ENCODE results near the gene GAPDH.

The GAPDH gene

DNA sequence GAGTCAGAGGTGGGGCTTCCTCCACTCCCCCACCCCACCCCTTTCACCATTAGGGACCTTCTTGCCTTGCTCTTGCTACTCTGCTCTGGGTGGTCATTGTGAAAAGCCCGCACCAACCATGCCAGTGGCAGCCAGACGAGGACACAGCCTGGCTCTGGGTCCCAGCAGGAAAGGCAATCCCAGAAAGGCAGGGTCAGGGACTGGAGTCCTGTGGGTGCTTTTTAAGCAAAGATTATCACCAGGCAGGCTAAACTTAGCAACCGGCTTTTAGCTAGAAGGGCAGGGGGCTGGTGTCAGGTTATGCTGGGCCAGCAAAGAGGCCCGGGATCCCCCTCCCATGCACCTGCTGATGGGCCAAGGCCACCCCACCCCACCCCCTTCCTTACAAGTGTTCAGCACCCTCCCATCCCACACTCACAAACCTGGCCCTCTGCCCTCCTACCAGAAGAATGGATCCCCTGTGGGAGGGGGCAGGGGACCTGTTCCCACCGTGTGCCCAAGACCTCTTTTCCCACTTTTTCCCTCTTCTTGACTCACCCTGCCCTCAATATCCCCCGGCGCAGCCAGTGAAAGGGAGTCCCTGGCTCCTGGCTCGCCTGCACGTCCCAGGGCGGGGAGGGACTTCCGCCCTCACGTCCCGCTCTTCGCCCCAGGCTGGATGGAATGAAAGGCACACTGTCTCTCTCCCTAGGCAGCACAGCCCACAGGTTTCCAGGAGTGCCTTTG lies 1.2 kb upstream of the GAPDH start:
- TF ChIP-seq, protein P1, sequence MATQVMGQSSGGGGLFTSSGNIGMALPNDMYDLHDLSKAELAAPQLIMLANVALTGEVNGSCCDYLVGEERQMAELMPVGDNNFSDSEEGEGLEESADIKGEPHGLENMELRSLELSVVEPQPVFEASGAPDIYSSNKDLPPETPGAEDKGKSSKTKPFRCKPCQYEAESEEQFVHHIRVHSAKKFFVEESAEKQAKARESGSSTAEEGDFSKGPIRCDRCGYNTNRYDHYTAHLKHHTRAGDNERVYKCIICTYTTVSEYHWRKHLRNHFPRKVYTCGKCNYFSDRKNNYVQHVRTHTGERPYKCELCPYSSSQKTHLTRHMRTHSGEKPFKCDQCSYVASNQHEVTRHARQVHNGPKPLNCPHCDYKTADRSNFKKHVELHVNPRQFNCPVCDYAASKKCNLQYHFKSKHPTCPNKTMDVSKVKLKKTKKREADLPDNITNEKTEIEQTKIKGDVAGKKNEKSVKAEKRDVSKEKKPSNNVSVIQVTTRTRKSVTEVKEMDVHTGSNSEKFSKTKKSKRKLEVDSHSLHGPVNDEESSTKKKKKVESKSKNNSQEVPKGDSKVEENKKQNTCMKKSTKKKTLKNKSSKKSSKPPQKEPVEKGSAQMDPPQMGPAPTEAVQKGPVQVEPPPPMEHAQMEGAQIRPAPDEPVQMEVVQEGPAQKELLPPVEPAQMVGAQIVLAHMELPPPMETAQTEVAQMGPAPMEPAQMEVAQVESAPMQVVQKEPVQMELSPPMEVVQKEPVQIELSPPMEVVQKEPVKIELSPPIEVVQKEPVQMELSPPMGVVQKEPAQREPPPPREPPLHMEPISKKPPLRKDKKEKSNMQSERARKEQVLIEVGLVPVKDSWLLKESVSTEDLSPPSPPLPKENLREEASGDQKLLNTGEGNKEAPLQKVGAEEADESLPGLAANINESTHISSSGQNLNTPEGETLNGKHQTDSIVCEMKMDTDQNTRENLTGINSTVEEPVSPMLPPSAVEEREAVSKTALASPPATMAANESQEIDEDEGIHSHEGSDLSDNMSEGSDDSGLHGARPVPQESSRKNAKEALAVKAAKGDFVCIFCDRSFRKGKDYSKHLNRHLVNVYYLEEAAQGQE (IDR thresholded peaks at IDR 0.05; ENCODE audit: insufficient replicate concordance, low read depth): no peak
- no peak for TF ChIP-seq POLR2AphosphoS5 (IDR thresholded peaks at IDR 0.05; ENCODE audit: low read depth)
- TF ChIP-seq SPI1 (IDR thresholded peaks at IDR 0.05; ENCODE audit: borderline replicate concordance, low read depth): peak; percentile 72; the same call in 1 of the 2 replicates
- TF ChIP-seq, protein P2, sequence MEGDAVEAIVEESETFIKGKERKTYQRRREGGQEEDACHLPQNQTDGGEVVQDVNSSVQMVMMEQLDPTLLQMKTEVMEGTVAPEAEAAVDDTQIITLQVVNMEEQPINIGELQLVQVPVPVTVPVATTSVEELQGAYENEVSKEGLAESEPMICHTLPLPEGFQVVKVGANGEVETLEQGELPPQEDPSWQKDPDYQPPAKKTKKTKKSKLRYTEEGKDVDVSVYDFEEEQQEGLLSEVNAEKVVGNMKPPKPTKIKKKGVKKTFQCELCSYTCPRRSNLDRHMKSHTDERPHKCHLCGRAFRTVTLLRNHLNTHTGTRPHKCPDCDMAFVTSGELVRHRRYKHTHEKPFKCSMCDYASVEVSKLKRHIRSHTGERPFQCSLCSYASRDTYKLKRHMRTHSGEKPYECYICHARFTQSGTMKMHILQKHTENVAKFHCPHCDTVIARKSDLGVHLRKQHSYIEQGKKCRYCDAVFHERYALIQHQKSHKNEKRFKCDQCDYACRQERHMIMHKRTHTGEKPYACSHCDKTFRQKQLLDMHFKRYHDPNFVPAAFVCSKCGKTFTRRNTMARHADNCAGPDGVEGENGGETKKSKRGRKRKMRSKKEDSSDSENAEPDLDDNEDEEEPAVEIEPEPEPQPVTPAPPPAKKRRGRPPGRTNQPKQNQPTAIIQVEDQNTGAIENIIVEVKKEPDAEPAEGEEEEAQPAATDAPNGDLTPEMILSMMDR (IDR thresholded peaks at IDR 0.05; ENCODE audit: insufficient read depth, low read length): no peak
- TF ChIP-seq GABPA (IDR thresholded peaks at IDR 0.05; ENCODE audit: low read depth): no peak
- Histone ChIP-seq H3K4me3 (replicated peaks; ENCODE audit: insufficient read depth, low read length) (peak overlapping the region; percentile 89), H3K27ac (replicated peaks) (peak overlapping the region; percentile 98), H3K27me3 (ENCODE audit: insufficient read depth, poor library complexity, severe bottlenecking) (no peaks in the 10 kb centered on the region)
- DNase-seq (ENCODE audit: low read depth in 1 of 2, low spot score in 1 of 2): peak in 1 of 2 experiments; percentile 73

DNA sequence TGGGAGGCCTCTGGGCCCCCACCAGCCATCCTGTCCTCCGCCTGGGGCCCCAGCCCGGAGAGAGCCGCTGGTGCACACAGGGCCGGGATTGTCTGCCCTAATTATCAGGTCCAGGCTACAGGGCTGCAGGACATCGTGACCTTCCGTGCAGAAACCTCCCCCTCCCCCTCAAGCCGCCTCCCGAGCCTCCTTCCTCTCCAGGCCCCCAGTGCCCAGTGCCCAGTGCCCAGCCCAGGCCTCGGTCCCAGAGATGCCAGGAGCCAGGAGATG lies 729 bp upstream of the GAPDH start:
- Histone ChIP-seq H3K27me3 (ENCODE audit: insufficient read depth, poor library complexity, severe bottlenecking) (no peaks in the 10 kb centered on the region), H3K27ac (replicated peaks) (peak overlapping the region; percentile 98), H3K4me3 (replicated peaks; ENCODE audit: insufficient read depth, low read length) (peak overlapping the region; percentile 89)
- DNase-seq (ENCODE audit: low read depth in 1 of 2, low spot score in 1 of 2): no peak
- no peak for TF ChIP-seq GABPA (IDR thresholded peaks at IDR 0.05; ENCODE audit: low read depth)
- TF ChIP-seq POLR2AphosphoS5 (IDR thresholded peaks at IDR 0.05; ENCODE audit: low read depth): peak; percentile 10; the same call in 1 of the 2 replicates
- no peak for TF ChIP-seq SPI1 (IDR thresholded peaks at IDR 0.05; ENCODE audit: borderline replicate concordance, low read depth)

DNA sequence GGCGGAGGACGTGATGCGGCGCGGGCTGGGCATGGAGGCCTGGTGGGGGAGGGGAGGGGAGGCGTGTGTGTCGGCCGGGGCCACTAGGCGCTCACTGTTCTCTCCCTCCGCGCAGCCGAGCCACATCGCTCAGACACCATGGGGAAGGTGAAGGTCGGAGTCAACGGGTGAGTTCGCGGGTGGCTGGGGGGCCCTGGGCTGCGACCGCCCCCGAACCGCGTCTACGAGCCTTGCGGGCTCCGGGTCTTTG lies 303 bp downstream of the GAPDH start:
- peak overlapping the region; percentile 89 for H3K4me3 ChIP-seq (replicated peaks; ENCODE audit: insufficient read depth, low read length)
- TF ChIP-seq GABPA (IDR thresholded peaks at IDR 0.05; ENCODE audit: low read depth): no peak
- peak; percentile 5 for TF ChIP-seq POLR2AphosphoS5 (IDR thresholded peaks at IDR 0.05; ENCODE audit: low read depth)
- H3K27ac ChIP-seq (replicated peaks): peak overlapping the region; percentile 98
- no peaks in the 10 kb centered on the region for H3K27me3 ChIP-seq (ENCODE audit: insufficient read depth, poor library complexity, severe bottlenecking)
- DNase-seq (ENCODE audit: low read depth in 1 of 2, low spot score in 1 of 2): no peak

DNA sequence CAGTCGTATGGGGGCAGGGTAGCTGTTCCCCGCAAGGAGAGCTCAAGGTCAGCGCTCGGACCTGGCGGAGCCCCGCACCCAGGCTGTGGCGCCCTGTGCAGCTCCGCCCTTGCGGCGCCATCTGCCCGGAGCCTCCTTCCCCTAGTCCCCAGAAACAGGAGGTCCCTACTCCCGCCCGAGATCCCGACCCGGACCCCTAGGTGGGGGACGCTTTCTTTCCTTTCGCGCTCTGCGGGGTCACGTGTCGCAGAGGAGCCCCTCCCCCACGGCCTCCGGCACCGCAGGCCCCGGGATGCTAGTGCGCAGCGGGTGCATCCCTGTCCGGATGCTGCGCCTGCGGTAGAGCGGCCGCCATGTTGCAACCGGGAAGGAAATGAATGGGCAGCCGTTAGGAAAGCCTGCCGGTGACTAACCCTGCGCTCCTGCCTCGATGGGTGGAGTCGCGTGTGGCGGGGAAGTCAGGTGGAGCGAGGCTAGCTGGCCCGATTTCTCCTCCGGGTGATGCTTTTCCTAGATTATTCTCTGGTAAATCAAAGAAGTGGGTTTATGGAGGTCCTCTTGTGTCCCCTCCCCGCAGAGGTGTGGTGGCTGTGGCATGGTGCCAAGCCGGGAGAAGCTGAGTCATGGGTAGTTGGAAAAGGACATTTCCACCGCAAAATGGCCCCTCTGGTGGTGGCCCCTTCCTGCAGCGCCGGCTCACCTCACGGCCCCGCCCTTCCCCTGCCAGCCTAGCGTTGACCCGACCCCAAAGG lies 804 bp downstream of the GAPDH start:
- peak; percentile 79 to 90 for DNase-seq (ENCODE audit: low read depth in 1 of 2, low spot score in 1 of 2)
- TF ChIP-seq GABPA (IDR thresholded peaks at IDR 0.05; ENCODE audit: low read depth): 0 out of 2 replicates have a peak, but pooled peaks have one; percentile 16
- peak; percentile 93 for TF ChIP-seq POLR2AphosphoS5 (IDR thresholded peaks at IDR 0.05; ENCODE audit: low read depth)
- TF ChIP-seq, protein P1 (IDR thresholded peaks at IDR 0.05; ENCODE audit: insufficient replicate concordance, low read depth): no peak
- Histone ChIP-seq H3K4me3 (replicated peaks; ENCODE audit: insufficient read depth, low read length) (peak overlapping the region; percentile 89), H3K27ac (replicated peaks) (peak overlapping the region; percentile 98), H3K27me3 (ENCODE audit: insufficient read depth, poor library complexity, severe bottlenecking) (no peaks in the 10 kb centered on the region)

DNA sequence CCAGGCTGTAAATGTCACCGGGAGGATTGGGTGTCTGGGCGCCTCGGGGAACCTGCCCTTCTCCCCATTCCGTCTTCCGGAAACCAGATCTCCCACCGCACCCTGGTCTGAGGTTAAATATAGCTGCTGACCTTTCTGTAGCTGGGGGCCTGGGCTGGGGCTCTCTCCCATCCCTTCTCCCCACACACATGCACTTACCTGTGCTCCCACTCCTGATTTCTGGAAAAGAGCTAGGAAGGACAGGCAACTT lies 1.3 kb downstream of the GAPDH start:
- DNase-seq (ENCODE audit: low read depth in 1 of 2, low spot score in 1 of 2): no peak
- peak overlapping the region; percentile 98 for H3K27ac ChIP-seq (replicated peaks)
- TF ChIP-seq SPI1 (IDR thresholded peaks at IDR 0.05; ENCODE audit: borderline replicate concordance, low read depth): no peak
- TF ChIP-seq, protein P2 (IDR thresholded peaks at IDR 0.05; ENCODE audit: insufficient read depth, low read length): no peak
- no peak for TF ChIP-seq GABPA (IDR thresholded peaks at IDR 0.05; ENCODE audit: low read depth)
- TF ChIP-seq POLR2AphosphoS5 (IDR thresholded peaks at IDR 0.05; ENCODE audit: low read depth): no peak
- TF ChIP-seq, protein P1 (IDR thresholded peaks at IDR 0.05; ENCODE audit: insufficient replicate concordance, low read depth): no peak
- peak overlapping the region; percentile 89 for H3K4me3 ChIP-seq (replicated peaks; ENCODE audit: insufficient read depth, low read length)
- no peaks in the 10 kb centered on the region for H3K27me3 ChIP-seq (ENCODE audit: insufficient read depth, poor library complexity, severe bottlenecking)

Measured in HL-60 (cell line).